Liver (tissue), 9 donors: ENCODE data around the gene CCDC80. TPM values are rescaled to one million over a fixed set of nuclear protein-coding genes. Genes with fewer than 3 reads are reported as not detected.

Source experiments
- DNase-seq: peaks from one replicate; pipeline ENCODE4 v3.0.0-alpha.2; 2017; ENCODE audit warnings: low spot score
- H3K27ac ChIP-seq, 2 donors: one replicate each; pipeline ENCODE4 v1.7.0; 2013; ENCODE audit warnings: inconsistent platforms in 2 of 2, low read length in 2 of 2, control low read depth in 1 of 2, low read depth in 1 of 2, mild to moderate bottlenecking in 1 of 2
- H3K27me3 ChIP-seq, 4 donors: one replicate each; pipeline versions ENCODE4 v1.6.1 to v1.7.0; 2013; ENCODE audit warnings: low read length in 3 of 4, inconsistent platforms in 1 of 4, mild to moderate bottlenecking in 1 of 4, moderate library complexity in 1 of 4; ENCODE audit not compliant: control insufficient read depth in 4 of 4, insufficient read depth in 4 of 4
- H3K36me3 ChIP-seq, 4 donors: one replicate each; pipeline versions ENCODE4 v1.6.1 to v1.7.0; 2013; ENCODE audit warnings: low read length in 3 of 4, mild to moderate bottlenecking in 3 of 4, low read depth in 1 of 4, moderate library complexity in 1 of 4; ENCODE audit not compliant: control insufficient read depth in 4 of 4, insufficient read depth in 3 of 4
- H3K4me1 ChIP-seq, 4 donors: one replicate each; pipeline versions ENCODE4 v1.6.1 to v1.7.0; 2013; ENCODE audit warnings: low read length in 3 of 4, mild to moderate bottlenecking in 3 of 4, moderate library complexity in 1 of 4; ENCODE audit not compliant: control insufficient read depth in 4 of 4, insufficient read depth in 4 of 4
- H3K4me3 ChIP-seq, 3 donors: one replicate each; pipeline versions ENCODE4 v1.6.1 to v1.7.0; 2013; ENCODE audit warnings: low read length in 3 of 3, control low read depth in 1 of 3, low read depth in 1 of 3, mild to moderate bottlenecking in 1 of 3
- H3K9ac ChIP-seq, 2 donors: one replicate each; pipeline ENCODE4 v1.7.0; 2013; ENCODE audit warnings: low read length in 2 of 2, mild to moderate bottlenecking in 2 of 2, moderate library complexity in 2 of 2, control low read depth in 1 of 2, low read depth in 1 of 2
- H3K9me3 ChIP-seq, 4 donors: one replicate each; pipeline versions ENCODE4 v1.6.1 to v1.7.0; 2013; ENCODE audit warnings: low read length in 3 of 4; ENCODE audit not compliant: control insufficient read depth in 4 of 4
- EGR1 ChIP-seq, 2 donors: IDR thresholded peaks; 2 replicates each; pipeline ENCODE4 v1.6.1; 2016 to 2018; ENCODE audit warnings: antibody characterized with exemption in 2 of 2, low read depth in 2 of 2
- FOXA1 ChIP-seq: IDR thresholded peaks from 2 replicates; pipeline ENCODE4 v1.6.1; 2016; ENCODE audit warnings: antibody characterized with exemption
- FOXA2 ChIP-seq: IDR thresholded peaks from 2 replicates; pipeline ENCODE4 v1.6.1; 2016; ENCODE audit warnings: antibody characterized with exemption
- GABPA ChIP-seq, 2 donors: IDR thresholded peaks in 1 of 2; conservative IDR thresholded peaks in 1 of 2; 2 replicates each; pipeline ENCODE4 v1.6.1; 2016; ENCODE audit warnings: antibody characterized with exemption in 2 of 2, mild to moderate bottlenecking in 1 of 2, moderate library complexity in 1 of 2
- HNF4G ChIP-seq: IDR thresholded peaks from 2 replicates; pipeline ENCODE4 v1.6.1; 2016; ENCODE audit warnings: antibody characterized with exemption
- NR2F2 ChIP-seq: IDR thresholded peaks from 2 replicates; pipeline ENCODE4 v1.6.1; 2016; ENCODE audit warnings: antibody characterized with exemption
- RAD21 ChIP-seq, 2 donors: IDR thresholded peaks; 2 replicates each; pipeline ENCODE4 v1.6.1; 2016; ENCODE audit warnings: antibody characterized with exemption in 2 of 2, mild to moderate bottlenecking in 2 of 2
- RXRA ChIP-seq, 2 donors: IDR thresholded peaks; 2 replicates each; pipeline ENCODE4 v1.6.1; 2017 to 2018; ENCODE audit warnings: antibody characterized with exemption in 2 of 2, mild to moderate bottlenecking in 1 of 2
- SP1 ChIP-seq: IDR thresholded peaks from 2 replicates; pipeline ENCODE4 v1.6.1; 2018; ENCODE audit warnings: antibody characterized with exemption, mild to moderate bottlenecking
- YY1 ChIP-seq: IDR thresholded peaks from 2 replicates; pipeline ENCODE4 v1.6.1; 2016; ENCODE audit warnings: antibody characterized with exemption, mild to moderate bottlenecking
- WGBS: extraction: QIAGEN DNeasy Blood & Tissue Kit; methylation state at CpG from one replicate; pipeline ENCODE4 v1.1.7; 2013; 5-methylcytosine and 5-hydroxymethylcytosine counted together
- polyA plus RNA-seq, 2 donors: library from polyadenylated mRNA; stranded (reverse) in 1 of 2; unstranded in 1 of 2; fragments of 200-250 nt in 1 of 2; fragments of >200 nt in 1 of 2; fragmentation: Nextera tagmentation in 1 of 2; extraction: Ambion mirVana in 1 of 2; gene quantifications; one replicate each; pipeline versions ENCODE4 v1.2.1 to v1.2.3, GENCODE V29; 2013 to 2015
- total RNA-seq, 2 donors: library from RNA; depleted of rRNA; stranded (reverse); fragments of >200 nt; gene quantifications; one replicate each; pipeline ENCODE4 v1.2.3, GENCODE V29; 2014
- TF ChIP-seq, protein P1 (sequence below): IDR thresholded peaks from 2 replicates; pipeline ENCODE4 v1.6.1; 2016; ENCODE audit warnings: antibody characterized with exemption
- TF ChIP-seq, protein P2 (sequence below): IDR thresholded peaks from 2 replicates; pipeline ENCODE4 v1.6.1; 2016; ENCODE audit warnings: antibody characterized with exemption
- TF ChIP-seq, protein P3 (sequence below): IDR thresholded peaks from 2 replicates; pipeline ENCODE4 v1.6.1; 2016; ENCODE audit warnings: antibody characterized with exemption, mild to moderate bottlenecking
- donor health status: healthy.
- donor health status: healthy.
- donor health status: healthy.
- donor health status: healthy.
- donor health status: healthy.

CCDC80 gene
- total and polyA plus RNA-seq, 4 donors, result 0.17 to 2.1 (median 1.1) TPM

- DNase-seq, result no peak
- Histone ChIP-seq H3K4me1 (no peaks in the 10 kb centered on the region), H3K9ac (no peak overlapping the region), H3K36me3 (no peaks in the 10 kb centered on the region), H3K4me3 (no peak overlapping the region), H3K27me3 (peaks cover 0 to 4% (median 0%) of the 10 kb centered on the region in 4 donors), H3K9me3 (no peaks in the 10 kb centered on the region), H3K27ac (no peak overlapping the region)
- TF ChIP-seq, protein P1, sequence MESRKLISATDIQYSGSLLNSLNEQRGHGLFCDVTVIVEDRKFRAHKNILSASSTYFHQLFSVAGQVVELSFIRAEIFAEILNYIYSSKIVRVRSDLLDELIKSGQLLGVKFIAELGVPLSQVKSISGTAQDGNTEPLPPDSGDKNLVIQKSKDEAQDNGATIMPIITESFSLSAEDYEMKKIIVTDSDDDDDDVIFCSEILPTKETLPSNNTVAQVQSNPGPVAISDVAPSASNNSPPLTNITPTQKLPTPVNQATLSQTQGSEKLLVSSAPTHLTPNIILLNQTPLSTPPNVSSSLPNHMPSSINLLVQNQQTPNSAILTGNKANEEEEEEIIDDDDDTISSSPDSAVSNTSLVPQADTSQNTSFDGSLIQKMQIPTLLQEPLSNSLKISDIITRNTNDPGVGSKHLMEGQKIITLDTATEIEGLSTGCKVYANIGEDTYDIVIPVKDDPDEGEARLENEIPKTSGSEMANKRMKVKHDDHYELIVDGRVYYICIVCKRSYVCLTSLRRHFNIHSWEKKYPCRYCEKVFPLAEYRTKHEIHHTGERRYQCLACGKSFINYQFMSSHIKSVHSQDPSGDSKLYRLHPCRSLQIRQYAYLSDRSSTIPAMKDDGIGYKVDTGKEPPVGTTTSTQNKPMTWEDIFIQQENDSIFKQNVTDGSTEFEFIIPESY, result no peak
- TF ChIP-seq GABPA (IDR thresholded peaks at IDR 0.05 in 1 of 2, conservative IDR thresholded peaks at IDR 0.05 in 1 of 2) (no peak), NR2F2 (peak; percentile 58)
- WGBS, result 55% methylated on average over 4 of the region's 4 CpGs
These were observed 36.4 kb downstream of the CCDC80 start for GRCh38 chr3:112604536-112604935.

GRCh38 chr3:112602217-112602838 lies 38.6 kb downstream of the CCDC80 start:
- Histone ChIP-seq H3K9me3 (no peaks in the 10 kb centered on the region), H3K9ac (no peak overlapping the region), H3K4me1 (no peaks in the 10 kb centered on the region), H3K4me3 (no peak overlapping the region), H3K27ac (no peak overlapping the region), H3K27me3 (peaks cover 0 to 4% (median 0%) of the 10 kb centered on the region in 4 donors), H3K36me3 (no peaks in the 10 kb centered on the region)
- no peak for DNase-seq
- TF ChIP-seq SP1 (no peak), FOXA2 (no peak), HNF4G (no peak), YY1 (no peak), EGR1 (IDR thresholded peaks at IDR 0.05; ENCODE audit: low read depth in 2 of 2) (no peak)

- Histone ChIP-seq H3K4me1 (no peaks in the 10 kb centered on the region), H3K9ac (no peak overlapping the region), H3K27ac (no peak overlapping the region), H3K4me3 (no peak overlapping the region), H3K9me3 (no peaks in the 10 kb centered on the region), H3K27me3 (no peaks in the 10 kb centered on the region), H3K36me3 (peaks cover 0 to 9% (median under 1%) of the 10 kb centered on the region in 4 donors)
- no peak for DNase-seq
- TF ChIP-seq, protein P2, sequence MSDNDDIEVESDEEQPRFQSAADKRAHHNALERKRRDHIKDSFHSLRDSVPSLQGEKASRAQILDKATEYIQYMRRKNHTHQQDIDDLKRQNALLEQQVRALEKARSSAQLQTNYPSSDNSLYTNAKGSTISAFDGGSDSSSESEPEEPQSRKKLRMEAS, result no peak
- TF ChIP-seq, protein P1, result no peak
- TF ChIP-seq RAD21 (IDR thresholded peaks at IDR 0.05) (no peak), FOXA1 (no peak), RXRA (IDR thresholded peaks at IDR 0.05) (no peak)
- TF ChIP-seq, protein P3, sequence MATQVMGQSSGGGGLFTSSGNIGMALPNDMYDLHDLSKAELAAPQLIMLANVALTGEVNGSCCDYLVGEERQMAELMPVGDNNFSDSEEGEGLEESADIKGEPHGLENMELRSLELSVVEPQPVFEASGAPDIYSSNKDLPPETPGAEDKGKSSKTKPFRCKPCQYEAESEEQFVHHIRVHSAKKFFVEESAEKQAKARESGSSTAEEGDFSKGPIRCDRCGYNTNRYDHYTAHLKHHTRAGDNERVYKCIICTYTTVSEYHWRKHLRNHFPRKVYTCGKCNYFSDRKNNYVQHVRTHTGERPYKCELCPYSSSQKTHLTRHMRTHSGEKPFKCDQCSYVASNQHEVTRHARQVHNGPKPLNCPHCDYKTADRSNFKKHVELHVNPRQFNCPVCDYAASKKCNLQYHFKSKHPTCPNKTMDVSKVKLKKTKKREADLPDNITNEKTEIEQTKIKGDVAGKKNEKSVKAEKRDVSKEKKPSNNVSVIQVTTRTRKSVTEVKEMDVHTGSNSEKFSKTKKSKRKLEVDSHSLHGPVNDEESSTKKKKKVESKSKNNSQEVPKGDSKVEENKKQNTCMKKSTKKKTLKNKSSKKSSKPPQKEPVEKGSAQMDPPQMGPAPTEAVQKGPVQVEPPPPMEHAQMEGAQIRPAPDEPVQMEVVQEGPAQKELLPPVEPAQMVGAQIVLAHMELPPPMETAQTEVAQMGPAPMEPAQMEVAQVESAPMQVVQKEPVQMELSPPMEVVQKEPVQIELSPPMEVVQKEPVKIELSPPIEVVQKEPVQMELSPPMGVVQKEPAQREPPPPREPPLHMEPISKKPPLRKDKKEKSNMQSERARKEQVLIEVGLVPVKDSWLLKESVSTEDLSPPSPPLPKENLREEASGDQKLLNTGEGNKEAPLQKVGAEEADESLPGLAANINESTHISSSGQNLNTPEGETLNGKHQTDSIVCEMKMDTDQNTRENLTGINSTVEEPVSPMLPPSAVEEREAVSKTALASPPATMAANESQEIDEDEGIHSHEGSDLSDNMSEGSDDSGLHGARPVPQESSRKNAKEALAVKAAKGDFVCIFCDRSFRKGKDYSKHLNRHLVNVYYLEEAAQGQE, result no peak
These were observed 42.2 kb downstream of the CCDC80 start for GRCh38 chr3:112598731-112599130.
